GM19099 (cell line): ENCODE data around the gene YBEY.

Source experiments
- POLR2A ChIP-seq: IDR thresholded peaks from 3 replicates; pipeline ENCODE4 v1.6.1; 2011; ENCODE audit warnings: low read depth; ENCODE audit not compliant: insufficient read length; ENCODE audit errors: extremely low read depth

The YBEY gene, protein sequence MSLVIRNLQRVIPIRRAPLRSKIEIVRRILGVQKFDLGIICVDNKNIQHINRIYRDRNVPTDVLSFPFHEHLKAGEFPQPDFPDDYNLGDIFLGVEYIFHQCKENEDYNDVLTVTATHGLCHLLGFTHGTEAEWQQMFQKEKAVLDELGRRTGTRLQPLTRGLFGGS

DNA sequence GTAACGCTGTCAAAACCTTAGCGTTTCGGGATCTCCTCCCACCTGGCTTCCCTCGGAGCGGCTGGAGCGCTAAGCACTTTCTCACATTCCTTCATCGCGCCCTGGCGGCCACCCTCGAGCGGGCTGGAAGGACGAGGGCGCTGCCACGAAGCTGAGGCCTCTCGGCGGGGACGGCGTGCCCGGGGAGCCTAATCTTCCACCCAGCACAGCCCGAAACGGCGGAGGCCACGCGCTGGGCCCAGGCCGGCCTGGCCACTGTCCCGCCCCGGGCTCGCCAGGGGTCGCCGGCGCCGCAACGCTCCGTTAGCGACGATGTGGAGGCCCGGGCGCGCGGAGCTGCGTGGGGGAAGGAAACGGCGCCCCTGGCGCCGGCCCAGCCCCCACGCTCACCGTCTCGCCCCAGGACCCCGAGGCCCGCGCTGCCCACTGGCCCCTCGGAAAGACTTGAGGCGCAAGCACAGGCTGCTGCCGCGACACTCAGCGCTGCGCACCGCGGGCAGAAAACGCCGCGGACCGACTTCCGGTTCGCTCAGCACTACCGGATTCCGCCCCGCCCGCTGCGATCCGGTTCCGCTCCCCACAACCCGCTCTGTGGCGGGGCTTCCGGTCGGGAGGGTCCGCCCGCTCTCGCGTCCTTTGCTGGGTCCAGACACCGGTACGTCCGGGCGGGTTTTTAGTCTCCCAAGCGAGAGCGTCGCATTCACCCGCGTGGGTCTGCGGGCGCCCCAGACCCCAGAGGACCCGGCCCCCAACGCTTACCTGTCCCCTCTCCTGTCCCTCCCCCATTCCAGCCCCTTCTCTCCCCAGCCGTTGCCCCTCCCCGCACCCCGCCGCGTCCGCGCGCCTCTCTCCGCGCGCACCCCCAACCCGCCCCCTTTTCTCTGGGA lies at the start of gene YBEY:
TSS of gene YBEY (plus strand) at position 582 of the 887 bp plus-strand sequence. CDS start 572 bp downstream, outside the sequence.
- peak; percentile 90 for TF ChIP-seq POLR2A

DNA sequence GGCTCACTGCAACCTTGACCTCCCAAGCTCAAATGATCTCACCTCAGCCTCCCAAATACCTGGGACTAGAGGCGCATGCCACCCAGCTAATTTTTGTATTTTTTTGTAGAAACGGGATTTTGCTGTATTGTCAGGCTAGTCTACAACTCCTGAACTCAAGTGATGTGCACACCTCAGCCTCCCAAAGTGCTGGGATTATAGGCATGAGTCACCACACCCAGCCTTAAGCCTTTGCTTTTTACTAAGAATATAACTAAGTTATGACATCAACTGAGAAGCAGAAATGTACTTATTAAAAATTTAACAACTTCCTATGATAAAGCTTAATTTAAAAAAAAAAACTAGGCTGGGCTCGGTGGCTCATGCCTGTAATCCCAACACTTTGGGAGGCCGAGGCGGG lies 48.7 kb upstream of the YBEY start:
- TF ChIP-seq POLR2A: no peak

GRCh38 chr21:46239817-46240325 lies 46.3 kb upstream of the YBEY start:
- TF ChIP-seq POLR2A: no peak

GRCh38 chr21:46243325-46243724 lies 42.8 kb upstream of the YBEY start:
- TF ChIP-seq POLR2A: no peak

GRCh38 chr21:46243960-46244361 lies 42.2 kb upstream of the YBEY start:
- TF ChIP-seq POLR2A: no peak

DNA sequence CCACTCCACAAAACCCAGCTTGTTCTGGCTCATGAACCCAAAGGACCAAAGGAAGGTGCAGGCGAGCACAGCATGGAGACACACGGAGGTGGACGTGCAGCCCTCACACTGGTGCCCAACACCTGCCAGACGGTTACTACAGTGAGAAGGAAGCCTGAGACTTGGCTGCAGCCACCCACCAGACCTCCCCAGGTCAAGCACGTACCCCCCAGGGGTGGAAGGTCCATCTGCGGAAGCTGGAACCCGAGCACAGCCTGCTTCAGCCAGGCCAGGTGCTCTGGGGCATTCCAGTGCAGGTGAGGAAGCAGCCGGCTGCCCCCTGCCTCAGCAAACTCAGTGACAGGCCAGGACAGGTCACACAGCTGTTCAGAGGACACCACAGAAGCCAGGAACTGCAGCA lies 41.5 kb upstream of the YBEY start:
- no peak for TF ChIP-seq POLR2A

DNA sequence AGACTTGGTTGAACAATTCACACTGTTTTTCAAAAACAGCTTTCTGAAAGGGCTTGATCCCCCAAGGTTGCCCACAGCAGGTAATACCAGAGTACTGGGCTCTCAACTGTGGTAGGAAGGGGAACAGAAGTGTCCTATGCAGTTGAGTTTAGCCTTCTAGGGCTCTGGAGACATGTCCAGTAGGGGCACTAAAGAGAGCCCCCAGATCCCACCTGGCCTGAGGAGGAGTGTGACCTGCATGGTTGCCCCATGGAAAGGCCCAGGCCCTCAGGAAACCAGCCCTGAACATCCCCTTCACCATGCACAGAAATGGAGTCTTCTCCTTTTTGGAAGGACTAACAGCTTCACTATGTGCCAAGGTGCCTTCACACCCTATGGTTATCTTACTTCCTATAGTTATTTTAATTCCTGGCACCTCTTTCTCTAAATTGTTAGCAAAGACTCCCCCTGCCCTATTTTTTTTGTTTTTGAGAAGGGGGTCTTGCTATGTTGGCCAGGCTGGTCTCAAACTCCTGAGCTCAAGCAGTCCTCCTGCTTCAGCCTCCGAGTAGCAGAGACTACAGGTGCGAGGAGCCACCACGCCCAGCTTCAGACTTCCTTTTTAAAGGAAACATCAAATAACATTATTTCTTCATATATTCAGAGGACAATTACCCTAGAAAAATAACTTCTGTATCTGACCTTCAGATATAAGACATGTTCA lies 40.8 kb upstream of the YBEY start:
- TF ChIP-seq POLR2A: no peak

GRCh38 chr21:46246345-46246744 lies 39.8 kb upstream of the YBEY start:
- TF ChIP-seq POLR2A: no peak

DNA sequence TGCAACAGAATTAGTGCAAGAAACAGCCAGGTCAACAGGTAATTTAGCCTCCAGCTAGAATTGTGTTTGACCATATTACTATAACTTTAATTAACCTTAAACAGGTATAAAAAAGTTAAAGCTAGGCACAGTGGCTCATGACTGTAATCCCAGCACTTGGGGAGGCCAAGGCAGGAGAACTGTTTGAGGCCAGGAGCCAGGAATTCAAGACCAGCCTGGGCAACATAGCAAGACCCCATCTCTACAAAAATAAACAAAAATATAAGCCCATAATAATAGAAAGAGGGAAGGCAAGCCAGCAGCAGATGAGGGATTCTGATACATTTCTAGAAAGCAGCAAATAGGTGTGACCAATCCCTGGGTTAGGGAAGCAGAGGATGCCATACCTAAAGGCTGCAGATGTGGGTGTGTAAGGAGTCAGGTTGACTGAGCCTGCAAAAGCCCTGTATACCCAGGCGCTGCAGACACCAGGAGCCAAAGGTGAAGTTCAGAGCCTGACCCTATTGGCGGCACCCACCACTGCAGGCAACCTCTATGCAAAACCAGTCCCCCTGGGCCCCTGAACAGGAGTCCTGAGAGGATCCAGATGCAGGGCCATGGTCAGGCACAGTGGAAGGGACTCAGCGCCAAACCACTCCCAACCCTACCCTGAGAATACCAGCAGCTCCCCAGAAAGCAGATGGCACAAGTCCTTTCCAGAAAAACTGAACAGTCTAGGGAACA lies 38.3 kb upstream of the YBEY start:
- TF ChIP-seq POLR2A: no peak

- TF ChIP-seq POLR2A: no peak
These were observed 37.7 kb upstream of the YBEY start for GRCh38 chr21:46248422-46248782.

GRCh38 chr21:46248827-46249226 lies 37.3 kb upstream of the YBEY start:
- no peak for TF ChIP-seq POLR2A

- no peak for TF ChIP-seq POLR2A
These were observed 35.9 kb upstream of the YBEY start for GRCh38 chr21:46250146-46250725.

GRCh38 chr21:46252840-46253239 lies 33.3 kb upstream of the YBEY start:
- TF ChIP-seq POLR2A: no peak

GRCh38 chr21:46253610-46254124 lies 32.5 kb upstream of the YBEY start:
- TF ChIP-seq POLR2A: peak; percentile 9

DNA sequence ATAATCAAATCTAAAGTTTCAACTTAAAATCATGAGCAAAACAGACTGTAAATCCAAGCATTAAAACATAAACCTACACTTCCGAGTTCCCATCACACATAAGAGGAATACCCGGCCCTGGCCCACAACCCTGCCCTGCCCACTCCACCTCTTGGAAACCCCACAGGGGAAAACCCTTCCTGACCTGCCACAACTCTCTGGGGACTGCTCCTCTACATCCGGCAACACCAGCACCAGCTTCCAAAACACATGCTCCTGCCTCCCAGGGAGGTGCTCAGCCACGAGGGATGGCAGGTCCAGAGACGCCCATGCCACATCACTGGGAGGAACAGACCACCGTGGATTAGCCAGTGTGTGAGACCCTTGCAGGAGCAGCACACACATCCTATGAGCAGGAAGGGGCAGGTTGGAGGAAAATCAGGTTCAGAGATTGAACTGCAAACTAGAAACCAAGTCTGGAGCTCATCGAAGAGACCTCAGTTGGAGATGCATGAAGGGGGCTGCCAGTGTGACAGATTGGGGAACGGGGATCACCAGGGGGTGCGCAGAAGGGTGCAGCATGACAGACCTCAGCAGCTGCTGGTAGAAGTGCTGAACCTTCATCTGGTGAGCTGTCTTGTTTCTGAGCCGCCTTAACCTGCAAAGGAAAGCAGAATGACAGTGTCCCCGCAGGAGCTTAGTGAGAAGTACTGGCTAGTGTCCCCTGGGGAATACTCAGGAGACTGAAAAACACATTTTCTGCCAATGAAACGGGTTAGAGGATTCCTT lies 31.8 kb upstream of the YBEY start:
- no peak for TF ChIP-seq POLR2A
